ENCODE results near the gene DOK7.
"Not testable (repeated sequence)": the region's sequence is repeated elsewhere in the genome, so short reads cannot be mapped to it uniquely, and the experiment has no call there.

DOK7 gene

GRCh38 chr4:3501126-3501824, 38.2 kb downstream of the DOK7 start:
- H3K27ac Mint-ChIP-seq = no peak overlapping the region
- no peaks in the 10 kb centered on the region for H3K36me3 Mint-ChIP-seq
- H3K4me1 Mint-ChIP-seq (ENCODE audit: low read depth) = peaks cover 2% of the 10 kb centered on the region
- no peaks in the 10 kb centered on the region for H3K27me3 Mint-ChIP-seq
- no peaks in the 10 kb centered on the region for H3K9me3 Mint-ChIP-seq (ENCODE audit: low read depth)
- no peak overlapping the region for H3K4me3 Mint-ChIP-seq

DNA sequence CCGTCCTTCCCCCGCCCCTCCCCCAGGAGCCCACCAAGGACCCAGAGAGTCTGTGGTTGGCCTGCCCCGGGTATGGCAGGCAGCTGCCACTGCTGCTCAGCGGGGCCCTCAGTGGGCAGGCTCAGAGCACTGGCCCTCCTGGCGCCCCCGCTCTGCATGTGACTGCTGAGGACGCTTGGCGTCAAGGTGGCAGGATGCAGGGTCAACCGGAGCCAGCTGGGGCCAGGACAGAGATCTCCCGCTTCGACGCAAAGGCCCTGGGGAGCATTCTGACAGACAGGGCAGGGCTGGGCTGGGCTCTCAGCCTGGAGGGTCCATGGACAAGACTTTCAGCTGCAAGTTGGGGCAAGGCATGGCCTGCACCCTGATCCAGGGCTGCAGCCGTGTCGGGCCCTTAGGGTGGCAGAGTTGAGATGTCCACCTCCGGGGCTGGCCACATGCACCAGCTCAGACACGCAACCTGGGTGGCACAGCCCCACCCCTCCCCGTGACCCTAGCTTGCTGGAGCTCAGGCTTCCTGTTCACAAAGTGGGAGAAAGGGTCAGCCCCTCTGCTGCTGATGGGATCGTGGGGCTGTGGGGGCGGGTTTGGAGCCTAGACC, 38.8 kb downstream of the DOK7 start:
- no peak overlapping the region for H3K27ac Mint-ChIP-seq
- no peak overlapping the region for H3K4me3 Mint-ChIP-seq
- H3K4me1 Mint-ChIP-seq (ENCODE audit: low read depth) = peaks cover 2% of the 10 kb centered on the region
- H3K36me3 Mint-ChIP-seq = no peaks in the 10 kb centered on the region
- no peaks in the 10 kb centered on the region for H3K27me3 Mint-ChIP-seq
- H3K9me3 Mint-ChIP-seq (ENCODE audit: low read depth) = no peaks in the 10 kb centered on the region

DNA sequence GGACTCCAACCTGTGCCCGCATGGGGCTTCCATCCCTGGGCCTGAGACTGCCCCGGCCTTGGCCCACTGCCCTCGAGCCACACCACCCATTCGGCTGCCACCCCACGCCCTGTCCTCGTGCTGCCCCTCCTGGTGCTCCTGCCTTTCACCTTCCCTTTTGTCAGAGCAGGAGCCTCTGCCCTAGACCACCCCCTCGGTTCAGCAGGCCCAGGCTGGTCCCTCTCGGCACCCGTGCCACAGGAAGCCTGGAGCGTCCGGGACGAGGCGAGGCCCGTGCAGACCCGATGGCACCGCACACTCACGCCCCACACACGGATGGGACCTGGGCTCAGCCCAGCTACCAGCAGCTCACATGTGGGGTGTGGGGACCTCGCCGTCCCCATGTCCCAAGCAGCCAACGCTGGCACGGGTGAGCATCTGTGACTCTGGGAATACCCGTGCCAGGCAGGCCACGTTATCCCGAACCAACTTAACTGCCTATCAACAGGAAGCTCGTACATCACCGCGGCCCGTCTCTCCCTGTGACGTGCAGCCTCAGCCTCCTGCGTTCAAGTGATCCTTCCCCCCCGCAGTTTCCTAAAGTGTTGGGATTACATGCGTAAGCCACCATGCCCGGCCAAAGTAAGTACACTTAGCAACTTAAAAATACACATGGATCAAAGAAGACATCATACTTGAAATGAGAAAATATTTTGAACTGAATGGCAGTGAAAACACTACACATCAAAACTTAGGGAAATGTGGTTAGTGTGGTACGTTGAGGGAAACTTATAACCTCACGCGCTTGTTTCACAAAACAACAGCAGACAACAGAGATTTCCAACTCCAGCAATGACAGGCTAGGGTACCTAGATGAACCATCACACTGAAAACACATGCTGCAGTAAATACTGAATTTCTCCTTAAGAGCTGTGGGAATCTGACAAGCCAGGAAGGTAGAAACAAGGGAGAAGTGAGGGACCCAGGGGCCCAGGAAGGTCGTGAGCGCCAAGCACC, 40.1 kb downstream of the DOK7 start:
- Mint-ChIP-seq H3K36me3 (no peaks in the 10 kb centered on the region), H3K27me3 (no peaks in the 10 kb centered on the region), H3K27ac (no peak overlapping the region), H3K4me3 (no peak overlapping the region), H3K4me1 (ENCODE audit: low read depth) (peaks cover 2% of the 10 kb centered on the region), H3K9me3 (ENCODE audit: low read depth) (no peaks in the 10 kb centered on the region)

DNA sequence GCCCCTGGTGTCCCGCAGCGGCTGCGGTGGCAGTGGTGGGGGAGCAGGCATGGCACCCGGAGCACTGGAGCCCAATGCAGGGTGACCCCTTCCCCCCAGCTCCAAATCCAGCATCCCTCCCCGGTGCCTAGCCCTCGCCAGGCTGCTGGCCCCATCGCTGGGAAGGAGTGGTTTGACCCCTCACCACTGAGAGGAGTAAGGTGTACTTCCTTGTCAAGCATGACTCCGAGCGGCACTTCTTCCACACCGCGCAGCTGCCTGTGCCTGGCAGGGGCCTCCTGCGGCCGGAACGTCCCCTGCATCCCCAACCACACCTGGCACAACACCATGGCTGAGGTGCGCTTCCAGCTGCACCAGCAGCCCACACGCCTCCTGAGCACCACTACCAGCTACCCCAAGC, 42.1 kb downstream of the DOK7 start:
- H3K27me3 Mint-ChIP-seq = no peaks in the 10 kb centered on the region
- no peak overlapping the region for H3K27ac Mint-ChIP-seq
- no peak overlapping the region for H3K4me3 Mint-ChIP-seq
- peaks cover 4% of the 10 kb centered on the region for H3K36me3 Mint-ChIP-seq
- H3K4me1 Mint-ChIP-seq (ENCODE audit: low read depth) = peaks cover 2% of the 10 kb centered on the region
- no peaks in the 10 kb centered on the region for H3K9me3 Mint-ChIP-seq (ENCODE audit: low read depth)

GRCh38 chr4:3508542-3508941, 45.4 kb downstream of the DOK7 start:
- Mint-ChIP-seq H3K4me1 (ENCODE audit: low read depth) (no peaks in the 10 kb centered on the region), H3K27ac (no peak overlapping the region), H3K36me3 (peaks cover 12% of the 10 kb centered on the region), H3K27me3 (no peaks in the 10 kb centered on the region), H3K4me3 (no peak overlapping the region), H3K9me3 (ENCODE audit: low read depth) (no peaks in the 10 kb centered on the region)

- no peak overlapping the region for H3K4me3 Mint-ChIP-seq
- H3K36me3 Mint-ChIP-seq = peaks cover 12% of the 10 kb centered on the region
- no peaks in the 10 kb centered on the region for H3K4me1 Mint-ChIP-seq (ENCODE audit: low read depth)
- no peaks in the 10 kb centered on the region for H3K9me3 Mint-ChIP-seq (ENCODE audit: low read depth)
- no peaks in the 10 kb centered on the region for H3K27me3 Mint-ChIP-seq
- H3K27ac Mint-ChIP-seq = no peak overlapping the region
Measured at GRCh38 chr4:3510481-3510880, 47.4 kb downstream of the DOK7 start.

GRCh38 chr4:3511187-3511586, 48.1 kb downstream of the DOK7 start:
- Mint-ChIP-seq H3K9me3 (ENCODE audit: low read depth) (no peaks in the 10 kb centered on the region), H3K36me3 (peaks cover 12% of the 10 kb centered on the region), H3K4me1 (ENCODE audit: low read depth) (no peaks in the 10 kb centered on the region), H3K27me3 (no peaks in the 10 kb centered on the region), H3K4me3 (no peak overlapping the region), H3K27ac (no peak overlapping the region)

- peaks cover 12% of the 10 kb centered on the region for H3K36me3 Mint-ChIP-seq
Measured at GRCh38 chr4:3511601-3512000, 48.5 kb downstream of the DOK7 start.

DNA sequence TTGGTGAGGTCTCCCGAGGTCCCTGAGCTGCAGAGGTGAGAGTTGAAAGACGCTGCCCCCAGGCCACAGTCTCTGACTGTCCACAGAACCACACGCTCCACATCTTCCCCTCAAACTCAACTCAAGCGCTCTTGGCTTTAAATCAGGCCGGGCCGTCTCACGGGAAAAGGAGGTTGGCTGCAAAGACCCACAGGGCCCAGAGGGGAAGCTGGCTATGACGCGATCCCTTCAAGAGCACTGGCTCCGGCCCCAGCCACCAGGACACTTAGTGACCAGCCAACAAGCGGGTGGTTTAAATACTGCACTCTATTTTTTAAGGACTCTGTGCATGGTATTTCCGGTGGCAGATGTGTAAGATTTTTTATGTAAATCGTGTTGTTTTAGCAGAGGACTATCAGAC, 49.2 kb downstream of the DOK7 start:
- peaks cover 12% of the 10 kb centered on the region for H3K36me3 Mint-ChIP-seq
- no peak overlapping the region for H3K27ac Mint-ChIP-seq
- H3K4me3 Mint-ChIP-seq = no peak overlapping the region
- no peaks in the 10 kb centered on the region for H3K27me3 Mint-ChIP-seq
- no peaks in the 10 kb centered on the region for H3K9me3 Mint-ChIP-seq (ENCODE audit: low read depth)
- no peaks in the 10 kb centered on the region for H3K4me1 Mint-ChIP-seq (ENCODE audit: low read depth)

More at GRCh38 chr4:3511601-3512000, 48.5 kb downstream of the DOK7 start:
- not testable (repeated sequence) for H3K9me3 Mint-ChIP-seq (ENCODE audit: low read depth); H3K27ac Mint-ChIP-seq; H3K4me1 Mint-ChIP-seq (ENCODE audit: low read depth); H3K27me3 Mint-ChIP-seq; H3K4me3 Mint-ChIP-seq

DNA sequence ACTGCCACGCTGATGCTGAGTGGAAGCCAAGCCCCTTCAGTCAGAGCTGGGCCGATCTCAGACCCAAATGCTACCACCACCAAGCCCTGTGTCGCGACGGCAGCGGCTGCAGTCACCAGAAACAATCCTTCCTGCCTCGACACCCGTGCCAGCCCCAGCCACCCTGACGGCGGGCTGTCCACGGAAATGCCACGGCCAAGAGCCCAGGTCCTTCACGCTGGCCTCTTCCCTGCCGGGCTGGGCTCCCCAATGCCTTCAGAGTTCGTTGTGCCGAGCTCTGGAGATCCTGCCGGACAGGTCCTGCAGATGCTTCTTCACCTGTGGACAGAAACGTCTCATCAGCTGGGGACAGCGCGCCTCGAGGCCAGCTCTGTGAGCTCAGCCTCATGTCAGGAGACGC, 49.6 kb downstream of the DOK7 start:
- Mint-ChIP-seq H3K4me1 (ENCODE audit: low read depth) (no peaks in the 10 kb centered on the region), H3K27me3 (no peaks in the 10 kb centered on the region), H3K27ac (no peak overlapping the region), H3K36me3 (peaks cover 12% of the 10 kb centered on the region), H3K9me3 (ENCODE audit: low read depth) (no peaks in the 10 kb centered on the region), H3K4me3 (no peak overlapping the region)

DNA sequence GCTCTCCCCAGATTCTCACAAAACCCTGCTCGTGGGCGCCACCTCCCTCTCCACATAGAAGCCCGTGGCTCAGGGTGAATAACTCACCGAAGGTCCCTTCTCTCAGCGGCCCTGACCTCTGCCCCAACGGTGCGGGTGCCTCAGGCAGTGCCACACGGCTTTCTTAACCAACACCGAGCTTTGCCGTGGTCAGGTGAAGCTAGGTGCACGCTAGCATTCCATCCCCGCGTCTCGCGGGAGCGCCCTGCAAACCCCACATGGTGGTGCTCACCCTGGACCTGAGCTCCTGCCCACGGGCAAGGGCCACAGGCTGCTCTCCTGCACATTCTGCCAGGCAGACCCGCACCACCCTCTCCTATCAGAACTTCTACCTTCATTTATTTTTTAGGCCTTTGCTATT, 50.7 kb downstream of the DOK7 start:
- H3K27ac Mint-ChIP-seq = no peak overlapping the region

DNA sequence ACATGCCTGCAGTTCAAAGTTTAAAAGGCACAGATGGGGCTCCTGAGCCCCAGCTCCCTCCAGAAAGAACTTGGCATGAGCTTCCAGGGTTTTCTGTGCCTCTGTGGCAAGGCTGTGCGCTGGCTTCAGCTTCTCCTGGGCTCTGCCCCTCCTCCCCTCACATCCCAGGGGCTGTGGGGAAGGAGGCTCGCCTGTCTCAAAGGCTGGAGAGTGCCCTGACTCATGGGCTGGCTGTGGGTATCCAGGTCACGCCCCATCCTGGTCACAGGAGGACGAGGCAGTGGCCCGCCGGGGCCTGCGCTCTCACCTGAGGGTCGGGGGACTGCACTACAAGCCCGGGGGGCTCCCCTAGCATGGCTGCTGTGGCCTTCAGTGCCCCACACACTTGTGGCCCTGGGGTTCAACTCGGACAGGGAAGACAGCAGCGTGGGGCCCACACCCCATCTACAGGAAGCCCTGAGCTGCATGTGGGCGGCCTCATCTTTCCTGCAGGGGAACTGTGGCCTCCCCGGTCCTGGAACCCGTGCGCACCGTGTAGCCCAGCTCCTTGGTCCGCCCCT, 51.2 kb downstream of the DOK7 start:
- no peak overlapping the region for H3K27ac Mint-ChIP-seq
- no peaks in the 10 kb centered on the region for H3K4me1 Mint-ChIP-seq (ENCODE audit: low read depth)
- H3K9me3 Mint-ChIP-seq (ENCODE audit: low read depth) = no peaks in the 10 kb centered on the region
- peaks cover 10% of the 10 kb centered on the region for H3K36me3 Mint-ChIP-seq
- no peak overlapping the region for H3K4me3 Mint-ChIP-seq
- no peaks in the 10 kb centered on the region for H3K27me3 Mint-ChIP-seq

More for the DNA sequence above, 50.7 kb downstream of the DOK7 start:
- Mint-ChIP-seq H3K27me3 (no peaks in the 10 kb centered on the region), H3K4me3 (no peak overlapping the region), H3K9me3 (ENCODE audit: low read depth) (no peaks in the 10 kb centered on the region), H3K36me3 (peaks cover 10% of the 10 kb centered on the region), H3K4me1 (ENCODE audit: low read depth) (no peaks in the 10 kb centered on the region)

DNA sequence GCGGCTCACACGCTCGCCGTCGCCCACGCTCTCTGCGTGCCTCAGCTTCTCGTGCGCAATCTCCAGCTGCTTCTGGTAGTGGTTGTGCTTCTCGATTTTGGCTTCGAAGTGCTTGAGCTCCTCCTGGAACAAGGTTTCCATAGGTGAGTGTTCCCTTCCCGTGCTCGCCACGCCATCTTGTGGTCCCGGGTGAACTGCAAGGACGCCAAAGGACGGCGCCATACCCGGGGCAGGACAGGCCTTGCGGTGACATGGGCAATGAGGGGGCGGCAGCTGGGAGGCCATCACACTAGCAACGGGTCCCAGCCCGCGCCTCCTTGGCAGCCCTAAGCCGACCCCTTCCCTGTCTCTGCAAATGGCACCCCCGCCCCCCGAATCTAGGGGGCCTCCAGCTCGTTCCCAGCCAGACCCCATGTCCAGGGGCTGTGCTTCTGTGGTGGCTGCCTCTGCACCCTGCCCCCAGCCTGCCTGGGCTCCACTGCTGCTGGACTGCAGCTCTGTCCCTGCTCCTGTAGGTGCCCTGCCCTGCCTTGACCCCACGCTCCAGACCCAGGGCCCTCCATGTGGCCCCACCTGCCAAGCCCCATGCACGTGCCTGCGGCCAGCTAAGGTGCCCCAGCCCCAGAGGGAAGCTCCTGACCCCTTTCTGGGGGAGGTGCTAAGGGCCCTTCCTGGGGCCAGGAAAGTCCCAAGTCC, 51.8 kb downstream of the DOK7 start:
- Mint-ChIP-seq H3K27ac (no peak overlapping the region), H3K4me3 (no peak overlapping the region), H3K4me1 (ENCODE audit: low read depth) (no peaks in the 10 kb centered on the region), H3K27me3 (no peaks in the 10 kb centered on the region), H3K36me3 (peaks cover 8% of the 10 kb centered on the region), H3K9me3 (ENCODE audit: low read depth) (no peaks in the 10 kb centered on the region)

- Mint-ChIP-seq H3K27me3 (no peaks in the 10 kb centered on the region), H3K36me3 (peaks cover 8% of the 10 kb centered on the region), H3K4me1 (ENCODE audit: low read depth) (no peaks in the 10 kb centered on the region), H3K27ac (no peak overlapping the region), H3K9me3 (ENCODE audit: low read depth) (no peaks in the 10 kb centered on the region), H3K4me3 (no peak overlapping the region)
Measured at GRCh38 chr4:3515646-3516045, 52.5 kb downstream of the DOK7 start.
